ENCODE results near the gene ALKBH2. TPM values are rescaled to one million over a fixed set of nuclear protein-coding genes. Genes with fewer than 3 reads are reported as not detected.
A peak's percentile ranks its signal among the peaks of the same experiment; 100 is the strongest.

Gene ALKBH2
- polyA plus RNA-seq, 3 donors = 3.7 to 13.0 (median 4.5) TPM

DNA sequence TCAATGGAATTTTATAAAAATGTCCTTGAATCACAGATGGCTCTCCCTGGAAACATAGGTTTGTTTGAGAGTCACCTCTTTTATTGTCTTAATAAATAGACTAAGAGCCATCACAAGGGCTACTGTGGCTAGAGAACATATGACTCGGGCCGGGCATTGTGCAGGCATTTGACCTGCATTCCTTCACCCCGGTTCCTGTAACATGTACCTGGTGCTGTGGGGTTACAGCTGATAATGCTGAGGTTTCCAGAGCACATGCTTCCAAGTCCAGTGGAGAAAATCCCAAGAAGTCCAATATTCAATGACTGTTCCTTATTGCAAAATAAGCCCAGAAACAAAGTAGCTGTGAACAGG is 22.1 kb upstream of the ALKBH2 start:
- peak overlapping the region in 1 of 7 donors; percentile 2 for H3K27ac Mint-ChIP-seq
- H3K4me1 Mint-ChIP-seq = peaks cover 21% of the 10 kb centered on the region
- no peak overlapping the region for H3K27ac ChIP-seq (ENCODE audit: low read depth in 1 of 2, low read length in 2 of 2)
- peaks cover 1% of the 10 kb centered on the region in 2 donors for H3K36me3 Mint-ChIP-seq
- no peak overlapping the region for H3K4me2 ChIP-seq (replicated peaks; ENCODE audit: extremely low read depth, low read length, poor library complexity, severe bottlenecking)
- no peak overlapping the region for H2AFZ ChIP-seq (ENCODE audit: insufficient read depth, low read depth, low read length, poor library complexity, severe bottlenecking)
- H3K4me1 ChIP-seq (ENCODE audit: control insufficient read depth in 1 of 2, insufficient read depth in 2 of 2, low read length in 2 of 2) = peaks cover 6 to 12% of the 10 kb centered on the region in 2 donors
- TF ChIP-seq, protein P1, sequence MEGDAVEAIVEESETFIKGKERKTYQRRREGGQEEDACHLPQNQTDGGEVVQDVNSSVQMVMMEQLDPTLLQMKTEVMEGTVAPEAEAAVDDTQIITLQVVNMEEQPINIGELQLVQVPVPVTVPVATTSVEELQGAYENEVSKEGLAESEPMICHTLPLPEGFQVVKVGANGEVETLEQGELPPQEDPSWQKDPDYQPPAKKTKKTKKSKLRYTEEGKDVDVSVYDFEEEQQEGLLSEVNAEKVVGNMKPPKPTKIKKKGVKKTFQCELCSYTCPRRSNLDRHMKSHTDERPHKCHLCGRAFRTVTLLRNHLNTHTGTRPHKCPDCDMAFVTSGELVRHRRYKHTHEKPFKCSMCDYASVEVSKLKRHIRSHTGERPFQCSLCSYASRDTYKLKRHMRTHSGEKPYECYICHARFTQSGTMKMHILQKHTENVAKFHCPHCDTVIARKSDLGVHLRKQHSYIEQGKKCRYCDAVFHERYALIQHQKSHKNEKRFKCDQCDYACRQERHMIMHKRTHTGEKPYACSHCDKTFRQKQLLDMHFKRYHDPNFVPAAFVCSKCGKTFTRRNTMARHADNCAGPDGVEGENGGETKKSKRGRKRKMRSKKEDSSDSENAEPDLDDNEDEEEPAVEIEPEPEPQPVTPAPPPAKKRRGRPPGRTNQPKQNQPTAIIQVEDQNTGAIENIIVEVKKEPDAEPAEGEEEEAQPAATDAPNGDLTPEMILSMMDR (IDR thresholded peaks at IDR 0.05) = no peak
- 59% methylated on average over 3 of the region's 3 CpGs for WGBS (ENCODE audit: insufficient coverage)
- no peaks in the 10 kb centered on the region for H3K36me3 ChIP-seq (replicated peaks in 1 of 2; ENCODE audit: control insufficient read depth in 1 of 2, insufficient read depth in 2 of 2, low read length in 2 of 2)
- H3K27me3 ChIP-seq (ENCODE audit: control insufficient read depth in 2 of 2, insufficient read depth in 2 of 2, low read length in 2 of 2) = no peaks in the 10 kb centered on the region
- H3K4me3 Mint-ChIP-seq = peak overlapping the region in 1 of 2 donors; percentile 72
- peaks cover 0 to 1% (median 0%) of the 10 kb centered on the region in 7 donors for H3K9me3 Mint-ChIP-seq
- H3K79me2 ChIP-seq (ENCODE audit: insufficient read depth, low read length) = no peaks in the 10 kb centered on the region
- H3K27me3 Mint-ChIP-seq (ENCODE audit: low read depth in 3 of 3) = peaks cover 0 to 6% (median 1%) of the 10 kb centered on the region in 3 donors
- H3K9ac ChIP-seq (ENCODE audit: insufficient read depth, low read length, poor library complexity, severe bottlenecking) = no peak overlapping the region
- H3K9me3 ChIP-seq (replicated peaks in 1 of 2; ENCODE audit: control insufficient read depth in 1 of 2, insufficient read depth in 1 of 2, low read length in 2 of 2) = no peaks in the 10 kb centered on the region
- no peak for DNase-seq
- no peaks in the 10 kb centered on the region for H4K20me1 ChIP-seq (ENCODE audit: insufficient read depth, low read length)
- intact Hi-C loops (cut with micrococcal nuclease) = no loop called here
- no peak overlapping the region for H3K4me3 ChIP-seq (replicated peaks in 1 of 3; ENCODE audit: low read depth in 2 of 3, low read length in 3 of 3)

DNA sequence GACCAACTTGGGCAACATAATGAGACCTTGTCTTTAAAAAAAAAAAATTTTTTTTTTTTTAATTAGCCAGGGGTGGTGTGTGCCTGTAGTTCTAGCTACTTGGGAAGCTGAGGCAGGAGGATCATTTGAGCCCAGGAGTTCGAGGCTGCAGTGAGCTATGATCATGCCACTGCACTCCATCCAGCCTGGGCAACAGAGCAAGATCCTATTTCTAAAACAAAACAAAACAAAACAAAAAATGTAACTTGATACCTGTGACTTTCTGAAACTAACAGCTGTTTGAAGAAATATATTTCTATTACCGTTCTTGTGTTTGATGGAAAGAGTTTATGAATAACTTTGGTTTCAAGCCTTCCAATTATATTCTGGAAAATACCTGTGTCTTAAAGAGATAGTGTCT is 21.4 kb upstream of the ALKBH2 start:
- peaks cover 6 to 12% of the 10 kb centered on the region in 2 donors for H3K4me1 ChIP-seq (ENCODE audit: control insufficient read depth in 1 of 2, insufficient read depth in 2 of 2, low read length in 2 of 2)
- H3K27me3 ChIP-seq (ENCODE audit: control insufficient read depth in 2 of 2, insufficient read depth in 2 of 2, low read length in 2 of 2) = no peaks in the 10 kb centered on the region
- Mint-ChIP-seq H3K36me3 (peaks cover 1 to 5% of the 10 kb centered on the region in 2 donors), H3K4me1 (peaks cover 22% of the 10 kb centered on the region), H3K9me3 (peaks cover 0 to 1% (median 0%) of the 10 kb centered on the region in 7 donors), H3K4me3 (no peak overlapping the region), H3K27ac (no peak overlapping the region), H3K27me3 (ENCODE audit: low read depth in 3 of 3) (peaks cover 0 to 6% (median 0%) of the 10 kb centered on the region in 3 donors)
- no peaks in the 10 kb centered on the region for H3K79me2 ChIP-seq (ENCODE audit: insufficient read depth, low read length)
- no peaks in the 10 kb centered on the region for H4K20me1 ChIP-seq (ENCODE audit: insufficient read depth, low read length)
- H3K27ac ChIP-seq (ENCODE audit: low read depth in 1 of 2, low read length in 2 of 2) = no peak overlapping the region
- no peak for DNase-seq
- no peak overlapping the region for H3K4me3 ChIP-seq (replicated peaks in 1 of 3; ENCODE audit: low read depth in 2 of 3, low read length in 3 of 3)
- intact Hi-C loops (cut with micrococcal nuclease) = loop anchor here (5.0 kb wide), 2 partner anchors 278 to 283 kb away; no protein-coding TSS in a partner anchor
- no peaks in the 10 kb centered on the region for H3K9me3 ChIP-seq (replicated peaks in 1 of 2; ENCODE audit: control insufficient read depth in 1 of 2, insufficient read depth in 1 of 2, low read length in 2 of 2)
- WGBS (ENCODE audit: insufficient coverage) = no CpG with 5 or more reads among the region's 2 CpGs
- no peak overlapping the region for H2AFZ ChIP-seq (ENCODE audit: insufficient read depth, low read depth, low read length, poor library complexity, severe bottlenecking)
- no peak overlapping the region for H3K4me2 ChIP-seq (replicated peaks; ENCODE audit: extremely low read depth, low read length, poor library complexity, severe bottlenecking)
- TF ChIP-seq, protein P1 (IDR thresholded peaks at IDR 0.05) = no peak
- H3K9ac ChIP-seq (ENCODE audit: insufficient read depth, low read length, poor library complexity, severe bottlenecking) = no peak overlapping the region
- no peaks in the 10 kb centered on the region for H3K36me3 ChIP-seq (replicated peaks in 1 of 2; ENCODE audit: control insufficient read depth in 1 of 2, insufficient read depth in 2 of 2, low read length in 2 of 2)
